Smooth muscle cell (in vitro differentiated cells): Measurements from ENCODE around the gene MYBPHL. TPM values are rescaled to one million over a fixed set of nuclear protein-coding genes. Genes with fewer than 3 reads are reported as not detected.

Experiments
- DNase-seq: peaks from one replicate; lab custom pipeline; 2025; ENCODE audit not compliant: unreplicated experiment; lab: John Stamatoyannopoulos, UW
- H2AFZ ChIP-seq: fragments of 200-600 bp; sonication (generic); 2 replicates; pipeline ENCODE4 v1.6.0; 2016; ENCODE audit warnings: antibody characterized with exemption, low read depth, mild to moderate bottlenecking
- H3F3A ChIP-seq: fragments of 200-600 bp; sonication (generic); 2 replicates; pipeline ENCODE4 v1.6.0; 2017; ENCODE audit warnings: antibody characterized with exemption, low read depth
- H3K27ac ChIP-seq: fragments of 200-600 bp; sonication (generic); 2 replicates; pipeline ENCODE4 v1.5.1; 2016; ENCODE audit warnings: low read depth, mild to moderate bottlenecking
- H3K27me3 ChIP-seq: fragments of 200-600 bp; sonication (generic); 2 replicates; pipeline ENCODE4 v1.6.1; 2016; ENCODE audit warnings: low read depth, mild to moderate bottlenecking
- H3K36me3 ChIP-seq: fragments of 200-600 bp; sonication (generic); 2 replicates; pipeline ENCODE4 v1.5.1; 2016; ENCODE audit warnings: low read depth
- H3K4me1 ChIP-seq: fragments of 200-600 bp; sonication (generic); 2 replicates; pipeline ENCODE4 v1.5.1; 2016; ENCODE audit warnings: low read depth
- H3K4me2 ChIP-seq: fragments of 200-600 bp; sonication (generic); 2 replicates; pipeline ENCODE4 v1.6.0; 2016; ENCODE audit warnings: mild to moderate bottlenecking
- H3K4me3 ChIP-seq: fragments of 200-600 bp; sonication (generic); 2 replicates; pipeline ENCODE4 v1.5.1; 2016; ENCODE audit warnings: mild to moderate bottlenecking
- H3K79me2 ChIP-seq: fragments of 200-600 bp; sonication (generic); 2 replicates; pipeline ENCODE4 v1.6.0; 2016; ENCODE audit warnings: low read depth, mild to moderate bottlenecking
- H3K9ac ChIP-seq: fragments of 200-600 bp; sonication (generic); 2 replicates; pipeline ENCODE4 v1.6.0; 2016; ENCODE audit warnings: low read depth
- H3K9me3 ChIP-seq: fragments of 200-600 bp; sonication (generic); replicated peaks from 2 replicates; pipeline ENCODE4 v1.5.1; 2016; ENCODE audit warnings: low read depth
- H4K20me1 ChIP-seq: fragments of 200-600 bp; sonication (generic); 2 replicates; pipeline ENCODE4 v1.6.0; 2016; ENCODE audit warnings: low read depth
- WGBS: methylation state at CpG from one replicate; pipeline ENCODE4 v1.1.7; 2016; ENCODE audit warnings: low lambda C conversion rate; 5-methylcytosine and 5-hydroxymethylcytosine counted together
- polyA plus RNA-seq: library from polyadenylated mRNA; unstranded; fragments of >200 nt; fragmentation: Nextera tagmentation; extraction: Ambion mirVana; gene quantifications from 2 replicates; pipeline ENCODE4 v1.2.1, GENCODE V29; 2016
- total RNA-seq: library from RNA; depleted of rRNA; stranded (reverse); fragments of >200 nt; gene quantifications from 2 replicates; pipeline ENCODE4 v1.2.3, GENCODE V29; 2014
- TF ChIP-seq, protein P1 (sequence below): fragments of 200-600 bp; sonication (generic); IDR thresholded peaks from 2 replicates; pipeline ENCODE4 v1.5.1; 2017; ENCODE audit warnings: borderline replicate concordance, mild to moderate bottlenecking, antibody characterized with exemption; ENCODE audit not compliant: insufficient read depth, poor library complexity, severe bottlenecking

The MYBPHL gene
- total and polyA plus RNA-seq, 2 experiments from 2014 or later = not detected

GRCh38 chr1:109271458-109271857 is 35.4 kb downstream of the MYBPHL start:
- no peaks in the 10 kb centered on the region for H3K9me3 ChIP-seq
- H2AFZ ChIP-seq = no peak overlapping the region
- H3K4me3 ChIP-seq = no peak overlapping the region
- no peak overlapping the region for H3K9ac ChIP-seq
- no peak overlapping the region for H3K4me2 ChIP-seq
- no peaks in the 10 kb centered on the region for H3K27me3 ChIP-seq
- H3K36me3 ChIP-seq = no peaks in the 10 kb centered on the region
- no peaks in the 10 kb centered on the region for H3K79me2 ChIP-seq
- H3K27ac ChIP-seq = no peak overlapping the region
- no peak for DNase-seq
- H4K20me1 ChIP-seq = no peaks in the 10 kb centered on the region
- peaks cover 9% of the 10 kb centered on the region for H3F3A ChIP-seq
- TF ChIP-seq, protein P1, sequence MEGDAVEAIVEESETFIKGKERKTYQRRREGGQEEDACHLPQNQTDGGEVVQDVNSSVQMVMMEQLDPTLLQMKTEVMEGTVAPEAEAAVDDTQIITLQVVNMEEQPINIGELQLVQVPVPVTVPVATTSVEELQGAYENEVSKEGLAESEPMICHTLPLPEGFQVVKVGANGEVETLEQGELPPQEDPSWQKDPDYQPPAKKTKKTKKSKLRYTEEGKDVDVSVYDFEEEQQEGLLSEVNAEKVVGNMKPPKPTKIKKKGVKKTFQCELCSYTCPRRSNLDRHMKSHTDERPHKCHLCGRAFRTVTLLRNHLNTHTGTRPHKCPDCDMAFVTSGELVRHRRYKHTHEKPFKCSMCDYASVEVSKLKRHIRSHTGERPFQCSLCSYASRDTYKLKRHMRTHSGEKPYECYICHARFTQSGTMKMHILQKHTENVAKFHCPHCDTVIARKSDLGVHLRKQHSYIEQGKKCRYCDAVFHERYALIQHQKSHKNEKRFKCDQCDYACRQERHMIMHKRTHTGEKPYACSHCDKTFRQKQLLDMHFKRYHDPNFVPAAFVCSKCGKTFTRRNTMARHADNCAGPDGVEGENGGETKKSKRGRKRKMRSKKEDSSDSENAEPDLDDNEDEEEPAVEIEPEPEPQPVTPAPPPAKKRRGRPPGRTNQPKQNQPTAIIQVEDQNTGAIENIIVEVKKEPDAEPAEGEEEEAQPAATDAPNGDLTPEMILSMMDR = no peak
- H3K4me1 ChIP-seq = peaks cover 9% of the 10 kb centered on the region
- WGBS = 93% methylated on average over 6 of the region's 6 CpGs

- 97% methylated on average over 20 of the region's 20 CpGs for WGBS
- Histone ChIP-seq H4K20me1 (no peaks in the 10 kb centered on the region), H3K27me3 (no peaks in the 10 kb centered on the region), H3K4me3 (no peak overlapping the region), H3K27ac (no peak overlapping the region), H3K4me2 (no peak overlapping the region), H3K79me2 (no peaks in the 10 kb centered on the region), H2AFZ (no peak overlapping the region), H3K9ac (no peak overlapping the region), H3K9me3 (no peaks in the 10 kb centered on the region), H3F3A (peaks cover 7% of the 10 kb centered on the region), H3K36me3 (no peaks in the 10 kb centered on the region), H3K4me1 (peaks cover 9% of the 10 kb centered on the region)
- DNase-seq = no peak
- TF ChIP-seq, protein P1 = no peak
Observed at GRCh38 chr1:109270623-109271317, 36.0 kb downstream of the MYBPHL start.

- H3K4me1 ChIP-seq = peaks cover 3% of the 10 kb centered on the region
- H3K4me2 ChIP-seq = no peak overlapping the region
- no peaks in the 10 kb centered on the region for H3K9me3 ChIP-seq
- no peak for DNase-seq
- H3K79me2 ChIP-seq = no peaks in the 10 kb centered on the region
- no peak overlapping the region for H3K27ac ChIP-seq
- WGBS = 93% methylated on average over 17 of the region's 17 CpGs
- H2AFZ ChIP-seq = no peak overlapping the region
- peaks cover 2% of the 10 kb centered on the region for H3F3A ChIP-seq
- H4K20me1 ChIP-seq = no peaks in the 10 kb centered on the region
- no peaks in the 10 kb centered on the region for H3K36me3 ChIP-seq
- H3K27me3 ChIP-seq = no peaks in the 10 kb centered on the region
- TF ChIP-seq, protein P1 = no peak
- no peak overlapping the region for H3K4me3 ChIP-seq
- no peak overlapping the region for H3K9ac ChIP-seq
Observed at GRCh38 chr1:109269981-109270622, 36.7 kb downstream of the MYBPHL start.
